HEK293 (cell line): Measurements from ENCODE around the gene HTRA2.

Experiments
- CTCF ChIA-PET: fragments of 350-600 bp; formaldehyde crosslinking; extraction: SDS; loops from one replicate; lab custom pipeline; 2021; ENCODE audit warnings: antibody characterized with exemption; lab: Yijun Ruan, JAX
- POLR2A ChIA-PET: fragments of 300-600 bp; formaldehyde crosslinking; extraction: SDS; loops from one replicate; lab custom pipeline; 2020; ENCODE audit warnings: antibody characterized with exemption, inconsistent platforms; lab: Yijun Ruan, JAX
- H3K27ac ChIP-seq: fragments of 200-500 bp; sonication (Bioruptor generic); 2 replicates; pipeline ENCODE4 v1.5.1; 2014; ENCODE audit warnings: low read depth, low read length, control low read depth, inconsistent platforms; ENCODE audit errors: extremely low read depth
- H3K36me3 ChIP-seq, 2 experiments: fragments of 200-500 bp in 1 of 2; sonication (Bioruptor generic) in 1 of 2; 1 replicate in 1 of 2; 2 replicates in 1 of 2; pipeline ENCODE4 v1.5.1; 2014 to 2017; ENCODE audit warnings: inconsistent platforms in 2 of 2, low read length in 2 of 2; ENCODE audit not compliant: control insufficient read depth in 2 of 2, insufficient read depth in 1 of 2
- H3K4me1 ChIP-seq: fragments of 200-500 bp; sonication (Bioruptor generic); 2 replicates; pipeline ENCODE4 v1.5.1; 2014; ENCODE audit warnings: mild to moderate bottlenecking, low read length, inconsistent platforms; ENCODE audit not compliant: control insufficient read depth, insufficient read depth
- H3K4me3 ChIP-seq: 2 replicates; pipeline ENCODE4 v1.5.1; 2011; ENCODE audit warnings: low read depth, mild to moderate bottlenecking, control low read depth, low read length, moderate library complexity
- H3K9me3 ChIP-seq: fragments of 200-500 bp; sonication (Bioruptor generic); 2 replicates; pipeline ENCODE4 v1.5.1; 2014; ENCODE audit warnings: low read depth, low read length, inconsistent platforms; ENCODE audit not compliant: control insufficient read depth, insufficient read depth
- AEBP2 ChIP-seq: fragments of 450-650 bp; formaldehyde crosslinking; IDR thresholded peaks from 2 replicates; pipeline ENCODE4 v1.5.1; 2016; ENCODE audit warnings: missing biosample characterization, missing genetic modification characterization, borderline replicate concordance
- KLF7 ChIP-seq: fragments of 450-650 bp; formaldehyde crosslinking; IDR thresholded peaks from 2 replicates; pipeline ENCODE4 v1.5.1; 2016; ENCODE audit warnings: missing biosample characterization, missing genetic modification characterization, borderline replicate concordance
- MEIS1 ChIP-seq: sonication (generic); formaldehyde crosslinking; IDR thresholded peaks from 2 replicates; pipeline ENCODE4 v1.8.1; 2022; ENCODE audit warnings: missing genetic modification reagents, mild to moderate bottlenecking, borderline replicate concordance
- PRDM4 ChIP-seq: fragments of 450-650 bp; formaldehyde crosslinking; IDR thresholded peaks from 2 replicates; pipeline ENCODE4 v1.5.1; 2017; ENCODE audit warnings: missing biosample characterization, missing genetic modification characterization
- SP7 ChIP-seq: fragments of 450-650 bp; formaldehyde crosslinking; IDR thresholded peaks from 2 replicates; pipeline ENCODE4 v1.5.1; 2016; ENCODE audit warnings: missing biosample characterization, missing genetic modification characterization
- ZBTB20 ChIP-seq: fragments of 450-650 bp; formaldehyde crosslinking; IDR thresholded peaks from 2 replicates; pipeline ENCODE4 v1.5.1; 2016; ENCODE audit warnings: missing biosample characterization, missing genetic modification characterization
- ZEB2 ChIP-seq: fragments of 450-650 bp; formaldehyde crosslinking; IDR thresholded peaks from 2 replicates; pipeline ENCODE4 v1.5.1; 2016; ENCODE audit warnings: missing biosample characterization, missing genetic modification characterization
- ZNF140 ChIP-seq: fragments of 450-650 bp; formaldehyde crosslinking; IDR thresholded peaks from 2 replicates; pipeline ENCODE4 v1.5.1; 2016; ENCODE audit warnings: missing biosample characterization, missing genetic modification characterization
- ZNF155 ChIP-seq: fragments of 450-650 bp; formaldehyde crosslinking; IDR thresholded peaks from 2 replicates; pipeline ENCODE4 v1.5.1; 2016; ENCODE audit warnings: missing biosample characterization, missing genetic modification characterization
- ZNF16 ChIP-seq: fragments of 450-650 bp; formaldehyde crosslinking; IDR thresholded peaks from 2 replicates; pipeline ENCODE4 v1.5.1; 2016; ENCODE audit warnings: low read depth, missing biosample characterization, missing genetic modification characterization
- ZNF394 ChIP-seq: fragments of 450-650 bp; formaldehyde crosslinking; IDR thresholded peaks from 2 replicates; pipeline ENCODE4 v1.5.1; 2016; ENCODE audit warnings: missing biosample characterization, missing genetic modification characterization, mild to moderate bottlenecking, moderate library complexity, borderline replicate concordance
- ZNF449 ChIP-seq: fragments of 450-650 bp; formaldehyde crosslinking; IDR thresholded peaks from 2 replicates; pipeline ENCODE4 v1.5.1; 2017; ENCODE audit warnings: missing biosample characterization, mild to moderate bottlenecking, missing genetic modification characterization, moderate library complexity
- ZNF510 ChIP-seq: fragments of 450-650 bp; formaldehyde crosslinking; IDR thresholded peaks from 2 replicates; pipeline ENCODE4 v1.5.1; 2018; ENCODE audit warnings: mild to moderate bottlenecking, missing genetic modification characterization, missing biosample characterization; ENCODE audit not compliant: insufficient replicate concordance
- ZNF513 ChIP-seq: fragments of 450-650 bp; IDR thresholded peaks from 2 replicates; pipeline ENCODE4 v1.5.1; 2018; ENCODE audit warnings: missing biosample characterization, missing genetic modification characterization
- ZNF521 ChIP-seq: fragments of 450-650 bp; formaldehyde crosslinking; IDR thresholded peaks from 2 replicates; pipeline ENCODE4 v1.5.1; 2017; ENCODE audit warnings: missing biosample characterization, mild to moderate bottlenecking, missing genetic modification characterization
- ZNF555 ChIP-seq: fragments of 450-650 bp; formaldehyde crosslinking; conservative IDR thresholded peaks from 2 replicates; pipeline ENCODE4 v1.5.1; 2017; ENCODE audit warnings: missing biosample characterization, mild to moderate bottlenecking, missing genetic modification characterization, inconsistent platforms
- ZNF621 ChIP-seq: fragments of 450-650 bp; formaldehyde crosslinking; IDR thresholded peaks from 2 replicates; pipeline ENCODE4 v1.5.1; 2017; ENCODE audit warnings: missing biosample characterization, missing genetic modification characterization
- ZNF645 ChIP-seq: fragments of 450-650 bp; formaldehyde crosslinking; IDR thresholded peaks from 2 replicates; pipeline ENCODE4; 2016; ENCODE audit warnings: missing biosample characterization, missing genetic modification characterization
- ZXDB ChIP-seq: fragments of 450-650 bp; formaldehyde crosslinking; IDR thresholded peaks from 2 replicates; pipeline ENCODE4 v1.5.1; 2016; ENCODE audit warnings: missing biosample characterization, missing genetic modification characterization

Gene HTRA2

GRCh38 chr2:74529357-74530238, at the start of gene HTRA2, which contains the start of gene AUP1 (continued):
- TF ChIP-seq ZBTB20 = peak; percentile 84; the same call in 1 of the 2 replicates
- TF ChIP-seq ZNF394 (tag by site-specific recombination) = peak; percentile 67; the same call in 1 of the 2 replicates
- no peak for TF ChIP-seq ZNF521
- TF ChIP-seq SP7 (tag by site-specific recombination) = no peak; the same call in none of the 2 replicates
- TF ChIP-seq ZNF555 (tag by site-specific recombination) = no peak
- TF ChIP-seq KLF7 (tag by site-specific recombination) = peak; percentile 8; the same call in 1 of the 2 replicates
- no peak for TF ChIP-seq MEIS1 (CRISPR knock-in tag)
- no peak for TF ChIP-seq ZNF16 (tag by site-specific recombination)

GRCh38 chr2:74481431-74481830, 48.3 kb upstream of the HTRA2 start:
- CTCF ChIA-PET = interaction anchor here (0.7 to 5.0 kb wide), 7 partner anchors 9 to 147 kb away, joined by 3 to 72 read pairs (median 5); partner anchors contain the start of gene MRPL53
- H3K36me3 ChIP-seq = peaks cover 45 to 54% of the 10 kb centered on the region in 2 experiments
- no peaks in the 10 kb centered on the region for H3K9me3 ChIP-seq
- H3K27ac ChIP-seq = no peak overlapping the region; the same call in 1 of the 2 replicates
- TF ChIP-seq ZNF510 (tag by site-specific recombination) (no peak), ZNF140 (no peak), ZNF621 (tag by site-specific recombination) (no peak), ZNF449 (tag by site-specific recombination) (no peak), ZNF513 (tag by site-specific recombination) (no peak), AEBP2 (tag by site-specific recombination) (no peak), ZEB2 (tag by site-specific recombination) (no peak), PRDM4 (tag by site-specific recombination) (no peak), ZNF155 (no peak), ZXDB (tag by site-specific recombination) (no peak), ZNF645 (tag by site-specific recombination) (no peak)
- peak overlapping the region; percentile 92 for H3K4me3 ChIP-seq
- H3K4me1 ChIP-seq = no peaks in the 10 kb centered on the region
- POLR2A ChIA-PET = interaction anchor here (0.8 to 4.0 kb wide), 8 partner anchors 9 to 745 kb away, joined by 3 to 37 read pairs (median 8); partner anchors contain the start of genes AUP1, HTRA2, INO80B and MOGS
